PC-3 (cell line): Measurements from ENCODE around the gene CLIP1. TPM values are rescaled to one million over a fixed set of nuclear protein-coding genes. Genes with fewer than 3 reads are reported as not detected.

Source experiments
- ATAC-seq: fragments of 200-7000 bp; cut with Tn5 transposase; 2 replicates; pipeline ENCODE4 v1.9.1; 2020; ENCODE audit warnings: mild to moderate bottlenecking, moderate library complexity
- BruUV-seq: library from RNA; stranded (reverse); fragments of 400-500 nt; replicated peaks from 2 replicates; lab custom pipeline; 2021; lab: Mats Ljungman, UMichigan
- CTCF ChIA-PET: fragments of 300-600 bp; sonication (Branson Sonifier 250); formaldehyde crosslinking; loops from one replicate; lab custom pipeline; 2022; ENCODE audit warnings: antibody characterized with exemption; lab: Charles Lee
- POLR2A ChIA-PET: fragments of 300-600 bp; sonication (Branson Sonifier 250); formaldehyde crosslinking; loops from one replicate; lab custom pipeline; 2022; ENCODE audit warnings: antibody characterized with exemption; ENCODE audit not compliant: unreplicated experiment; lab: Charles Lee
- DNase-seq: peaks from one replicate; pipeline ENCODE4 v3.0.0-alpha.2; 2015
- H2AFZ ChIP-seq: fragments of 300-600 bp; sonication (generic); 2 replicates; pipeline ENCODE4 v1.6.0; 2016; ENCODE audit warnings: antibody characterized with exemption, low read length
- H3F3A ChIP-seq: fragments of 300-600 bp; sonication (generic); one replicate; pipeline ENCODE4 v1.6.0; 2017; ENCODE audit warnings: antibody characterized with exemption, low read length, control low read depth, mild to moderate bottlenecking; ENCODE audit not compliant: unreplicated experiment
- H3K27ac ChIP-seq: fragments of 300-600 bp; sonication (generic); 2 replicates; pipeline ENCODE4 v1.5.1; 2016; ENCODE audit warnings: mild to moderate bottlenecking, low read length
- H3K27me3 ChIP-seq: fragments of 300-600 bp; sonication (generic); 2 replicates; pipeline ENCODE4 v1.6.1; 2016; ENCODE audit warnings: low read length, mixed read lengths
- H3K36me3 ChIP-seq: fragments of 300-600 bp; sonication (generic); 2 replicates; pipeline ENCODE4 v1.6.1; 2016; ENCODE audit warnings: low read depth, mixed run types, low read length, mixed read lengths
- H3K4me1 ChIP-seq: fragments of 300-600 bp; sonication (generic); 2 replicates; pipeline ENCODE4 v1.5.1; 2016; ENCODE audit warnings: low read length; ENCODE audit not compliant: insufficient read depth
- H3K4me2 ChIP-seq: fragments of 300-600 bp; sonication (generic); 2 replicates; pipeline ENCODE4 v1.6.0; 2016; ENCODE audit warnings: low read length
- H3K4me3 ChIP-seq: fragments of 300-600 bp; sonication (generic); 2 replicates; pipeline ENCODE4 v1.5.1; 2016; ENCODE audit warnings: mild to moderate bottlenecking, low read length, mixed read lengths
- H3K79me2 ChIP-seq: fragments of 300-600 bp; sonication (generic); 2 replicates; pipeline ENCODE4 v1.6.1; 2017; ENCODE audit warnings: low read length, mixed read lengths
- H3K9ac ChIP-seq: fragments of 300-600 bp; sonication (generic); 2 replicates; pipeline ENCODE4 v1.6.0; 2016; ENCODE audit warnings: mild to moderate bottlenecking, low read length
- H3K9me2 ChIP-seq: fragments of 300-600 bp; sonication (generic); replicated peaks from 2 replicates; pipeline ENCODE4 v1.6.1; 2016; ENCODE audit warnings: mixed run types, low read length, mixed read lengths
- H3K9me3 ChIP-seq: fragments of 300-600 bp; sonication (generic); 2 replicates; pipeline ENCODE4 v1.6.1; 2016; ENCODE audit warnings: low read length, mixed read lengths
- H4K20me1 ChIP-seq: fragments of 300-600 bp; sonication (generic); 2 replicates; pipeline ENCODE4 v1.6.1; 2016; ENCODE audit warnings: low read length, mixed read lengths
- EZH2 ChIP-seq: fragments of 300-600 bp; sonication (generic); IDR thresholded peaks from one replicate; pipeline ENCODE4 v1.6.1; 2017; ENCODE audit warnings: antibody characterized with exemption, mild to moderate bottlenecking, low read length; ENCODE audit not compliant: unreplicated experiment
- EZH2phosphoT487 ChIP-seq: fragments of 300-600 bp; sonication (generic); IDR thresholded peaks from 2 replicates; pipeline ENCODE4 v1.6.1; 2018; ENCODE audit warnings: mild to moderate bottlenecking, antibody characterized with exemption, low read length, borderline replicate concordance
- intact Hi-C: fragments of 100-400 bp; cut with micrococcal nuclease; formaldehyde crosslinking; loops from 2 replicates; pipeline ENCODE4 v1.9.0; 2023
- total RNA-seq: library from RNA; depleted of rRNA; stranded (reverse); fragments of >200 nt; gene quantifications from 2 replicates; pipeline ENCODE4 v1.2.3, GENCODE V29; 2014
- TF ChIP-seq, protein P1 (sequence below): fragments of 300-600 bp; sonication (generic); conservative IDR thresholded peaks from 2 replicates; pipeline ENCODE4 v1.5.1; 2017; ENCODE audit warnings: antibody characterized with exemption, low read depth, mild to moderate bottlenecking, low read length

Gene CLIP1
- total RNA-seq, 1 experiment from 2014 or later, result 46.4 TPM

DNA sequence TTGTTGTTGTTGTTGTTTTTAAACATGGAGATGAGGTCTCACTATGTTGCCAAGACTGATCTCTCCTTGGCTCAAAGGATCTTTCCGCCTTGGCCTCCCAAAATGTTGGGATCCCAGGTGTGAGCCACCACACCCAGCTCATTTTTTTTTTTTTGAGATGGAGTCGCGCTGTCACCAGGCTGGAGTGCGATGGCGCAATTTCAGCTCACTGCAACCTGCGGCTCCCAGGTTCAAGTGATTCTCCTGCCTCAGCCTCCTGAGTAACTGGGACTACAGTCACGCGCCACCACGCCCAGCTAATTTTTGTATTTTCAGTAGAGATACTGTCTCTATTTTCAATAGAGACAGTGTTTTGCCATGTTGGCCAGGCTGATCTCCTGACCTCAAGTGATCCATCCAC lies 4.9 kb upstream of the CLIP1 start:
- no peak for DNase-seq
- no peak for ATAC-seq
- CTCF ChIA-PET, result interaction anchor here (0.6 kb wide), 1 partner anchor 161 kb away, joined by 3 read pairs; no protein-coding TSS in a partner anchor

DNA sequence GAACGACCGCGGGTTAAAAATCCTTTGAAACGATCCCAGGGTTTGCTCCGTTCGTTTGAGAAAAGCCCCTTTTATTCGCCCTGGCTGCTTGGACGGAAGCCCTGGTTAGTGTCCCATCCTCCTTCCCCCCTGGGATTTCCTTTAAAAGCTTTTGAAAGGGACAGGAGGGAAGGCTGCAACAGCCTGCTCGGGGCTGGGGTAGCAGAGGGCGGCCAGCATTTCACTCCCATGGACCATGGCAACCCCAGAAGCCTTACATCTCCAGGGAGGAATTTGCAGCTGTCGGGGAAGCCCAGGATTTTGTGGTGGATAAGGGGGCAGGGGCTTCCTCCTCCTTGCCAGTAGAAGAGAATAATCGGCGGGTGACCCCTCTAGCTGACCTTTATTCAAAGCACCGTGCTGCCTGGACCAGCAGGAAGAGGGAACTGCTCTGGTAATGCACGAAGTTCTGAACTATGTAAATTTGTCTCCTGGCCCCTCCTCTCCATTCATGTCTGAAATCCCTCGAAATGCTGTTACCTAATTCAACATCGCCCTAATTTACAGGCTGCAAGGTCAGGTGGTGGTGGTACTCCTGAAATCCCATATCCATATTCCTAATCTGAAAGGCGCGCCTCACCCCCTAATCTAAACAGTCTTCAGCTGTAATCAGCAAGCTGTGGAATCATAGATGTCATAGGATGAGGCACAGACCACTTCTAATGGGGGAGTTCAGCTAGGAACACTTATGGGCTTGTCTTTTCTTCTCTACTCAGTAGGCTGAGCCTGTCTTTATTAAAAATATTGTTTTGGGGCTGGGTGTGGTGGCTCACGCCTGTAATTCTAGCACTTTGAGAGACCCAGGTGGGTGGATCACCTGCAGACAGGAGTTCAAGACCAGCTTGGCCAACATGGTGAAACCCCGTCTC lies 1.0 kb upstream of the CLIP1 start:
- TF ChIP-seq, protein P1, sequence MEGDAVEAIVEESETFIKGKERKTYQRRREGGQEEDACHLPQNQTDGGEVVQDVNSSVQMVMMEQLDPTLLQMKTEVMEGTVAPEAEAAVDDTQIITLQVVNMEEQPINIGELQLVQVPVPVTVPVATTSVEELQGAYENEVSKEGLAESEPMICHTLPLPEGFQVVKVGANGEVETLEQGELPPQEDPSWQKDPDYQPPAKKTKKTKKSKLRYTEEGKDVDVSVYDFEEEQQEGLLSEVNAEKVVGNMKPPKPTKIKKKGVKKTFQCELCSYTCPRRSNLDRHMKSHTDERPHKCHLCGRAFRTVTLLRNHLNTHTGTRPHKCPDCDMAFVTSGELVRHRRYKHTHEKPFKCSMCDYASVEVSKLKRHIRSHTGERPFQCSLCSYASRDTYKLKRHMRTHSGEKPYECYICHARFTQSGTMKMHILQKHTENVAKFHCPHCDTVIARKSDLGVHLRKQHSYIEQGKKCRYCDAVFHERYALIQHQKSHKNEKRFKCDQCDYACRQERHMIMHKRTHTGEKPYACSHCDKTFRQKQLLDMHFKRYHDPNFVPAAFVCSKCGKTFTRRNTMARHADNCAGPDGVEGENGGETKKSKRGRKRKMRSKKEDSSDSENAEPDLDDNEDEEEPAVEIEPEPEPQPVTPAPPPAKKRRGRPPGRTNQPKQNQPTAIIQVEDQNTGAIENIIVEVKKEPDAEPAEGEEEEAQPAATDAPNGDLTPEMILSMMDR, result no peak
- no peak for TF ChIP-seq EZH2phosphoT487
- no peaks in the 10 kb centered on the region for H3K27me3 ChIP-seq
- H3K36me3 ChIP-seq, result no peaks in the 10 kb centered on the region
- H3K9ac ChIP-seq, result peak overlapping the region; percentile 88
- TSS peak; percentile 65 for BruUV-seq
- H3F3A ChIP-seq, result no peaks in the 10 kb centered on the region
- ATAC-seq, result no peak
- H3K27ac ChIP-seq, result peak overlapping the region; percentile 86
- peak overlapping the region; percentile 78 for H3K4me2 ChIP-seq
- DNase-seq, result no peak
- H4K20me1 ChIP-seq, result no peaks in the 10 kb centered on the region
- no peaks in the 10 kb centered on the region for H3K9me2 ChIP-seq
- ChIA-PET POLR2A (no interaction called here), CTCF (no interaction called here)
- intact Hi-C loops, result no loop called here
- peak overlapping the region; percentile 66 for H3K4me3 ChIP-seq
- peaks cover 36% of the 10 kb centered on the region for H3K4me1 ChIP-seq
- no peaks in the 10 kb centered on the region for H3K9me3 ChIP-seq
- H2AFZ ChIP-seq, result peak overlapping the region; percentile 82
- peaks cover 48% of the 10 kb centered on the region for H3K79me2 ChIP-seq

More for the DNA sequence above, 4.9 kb upstream of the CLIP1 start:
- Histone ChIP-seq H3K4me1 (peaks cover 14% of the 10 kb centered on the region), H3K9me2 (no peaks in the 10 kb centered on the region), H4K20me1 (no peaks in the 10 kb centered on the region), H3K36me3 (no peaks in the 10 kb centered on the region), H2AFZ (no peak overlapping the region), H3K9me3 (no peaks in the 10 kb centered on the region), H3K9ac (no peak overlapping the region), H3K4me2 (no peak overlapping the region), H3K27me3 (no peaks in the 10 kb centered on the region), H3K27ac (no peak overlapping the region), H3F3A (no peaks in the 10 kb centered on the region), H3K79me2 (peaks cover 11% of the 10 kb centered on the region), H3K4me3 (no peak overlapping the region)
- POLR2A ChIA-PET, result no interaction called here
- intact Hi-C loops, result no loop called here
- BruUV-seq, result no TSS peak
- TF ChIP-seq EZH2phosphoT487 (no peak), EZH2 (no peak)
- TF ChIP-seq, protein P1, result no peak
